ENCODE results near the gene SMIM10L1. TPM values are rescaled to one million over a fixed set of nuclear protein-coding genes. Genes with fewer than 3 reads are reported as not detected.

The SMIM10L1 gene
- total and polyA plus RNA-seq, 2 of the 8 experiments (the other 6 are each of a cell fraction or from before 2014, with no cell fraction given) = 3.7 to 14.2 TPM

DNA sequence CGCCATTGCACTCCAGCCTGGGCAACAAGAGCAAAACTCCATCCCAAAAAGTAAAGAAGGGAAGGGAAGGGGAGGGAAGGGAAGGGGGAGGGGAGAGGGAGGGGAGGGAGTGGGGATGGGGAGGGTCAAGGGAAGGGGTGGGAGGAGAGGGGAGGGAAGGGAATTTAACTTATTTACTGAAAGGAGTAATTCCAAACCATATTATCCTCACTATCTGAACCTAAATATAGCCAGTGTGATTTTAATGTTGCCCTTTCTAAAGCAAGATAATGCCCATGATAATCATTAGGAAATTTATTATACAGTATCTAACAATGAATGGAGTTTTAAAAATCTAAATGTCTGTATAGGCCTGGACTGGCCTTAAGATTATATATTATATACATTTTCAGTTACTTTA lies 7.3 kb downstream of the SMIM10L1 start:
- ChIA-PET POLR2A (ENCODE audit: partially characterized antibody) (no interaction called here), CTCF (ENCODE audit: partially characterized antibody) (no interaction called here)
- no peak overlapping the region for H4K91ac ChIP-seq (replicated peaks; ENCODE audit: insufficient read length, low read length)
- H3K4me1 ChIP-seq (replicated peaks in 1 of 4; ENCODE audit: control insufficient read depth in 3 of 4, insufficient read depth in 4 of 4, low read length in 3 of 4) = no peaks in the 10 kb centered on the region
- H2AFZ ChIP-seq (ENCODE audit: low read length) = no peak overlapping the region
- no peak overlapping the region for H3K14ac ChIP-seq (ENCODE audit: insufficient read length)
- H3K4me3 ChIP-seq (ENCODE audit: extremely low read depth in 1 of 4, insufficient read depth in 2 of 4, low read depth in 3 of 4, low read length in 4 of 4) = no peak overlapping the region
- H3K79me1 ChIP-seq (ENCODE audit: low read depth, low read length) = no peaks in the 10 kb centered on the region
- FAIRE-seq (no peak), DNase-seq (ENCODE audit: low read depth in 1 of 2, low spot score in 2 of 2) (no peak)
- H3K27ac ChIP-seq (ENCODE audit: low read depth, low read length) = no peak overlapping the region
- H3K9ac ChIP-seq (replicated peaks in 1 of 4; ENCODE audit: extremely low read depth in 1 of 4, low read depth in 3 of 4, low read length in 3 of 4) = no peak overlapping the region
- H2BK120ac ChIP-seq (replicated peaks; ENCODE audit: low read depth, low read length) = no peak overlapping the region
- no peak overlapping the region for H2BK5ac ChIP-seq (ENCODE audit: low read depth, low read length)
- no peaks in the 10 kb centered on the region for H3K9me3 ChIP-seq (ENCODE audit: insufficient read depth in 2 of 2, low read depth in 1 of 2, low read length in 1 of 2)
- H3K4ac ChIP-seq (replicated peaks; ENCODE audit: insufficient read length, low read depth, low read length) = no peak overlapping the region
- no peak overlapping the region for H3K4me2 ChIP-seq (ENCODE audit: insufficient read depth in 1 of 2, low read depth in 2 of 2, low read length in 2 of 2)
- H2BK15ac ChIP-seq (ENCODE audit: low read length) = no peak overlapping the region
- no peak overlapping the region for H3K18ac ChIP-seq (ENCODE audit: extremely low read depth, low read length)
- no peak overlapping the region for H2AK5ac ChIP-seq (ENCODE audit: low read depth, low read length)
- H4K20me1 ChIP-seq (replicated peaks in 1 of 2; ENCODE audit: control insufficient read depth in 1 of 2, insufficient read depth in 2 of 2, low read length in 2 of 2) = no peaks in the 10 kb centered on the region
- H3K23me2 ChIP-seq (ENCODE audit: low read depth, low read length) = no peaks in the 10 kb centered on the region
- H2BK20ac ChIP-seq (ENCODE audit: low read length) = no peak overlapping the region
- H3K36me3 ChIP-seq (ENCODE audit: control insufficient read depth in 2 of 4, insufficient read depth in 4 of 4, low read length in 3 of 4) = no peaks in the 10 kb centered on the region
- no peak overlapping the region for H2BK12ac ChIP-seq (ENCODE audit: low read depth, low read length)
- H3K27me3 ChIP-seq (replicated peaks in 1 of 4; ENCODE audit: control insufficient read depth in 3 of 4, extremely low read depth in 1 of 4, insufficient read depth in 3 of 4, low read length in 3 of 4) = no peaks in the 10 kb centered on the region
- peaks cover 0 to 7% of the 10 kb centered on the region in 2 experiments; a peak in 2 of 4 replicates for H3K79me2 ChIP-seq (ENCODE audit: control insufficient read depth in 1 of 2, insufficient read depth in 2 of 2, low read length in 2 of 2)
- no peak overlapping the region for H3K23ac ChIP-seq (ENCODE audit: insufficient read length)
- H4K5ac ChIP-seq (ENCODE audit: insufficient read length, low read depth, low read length) = no peak overlapping the region
- H3K56ac ChIP-seq (replicated peaks; ENCODE audit: insufficient read length, low read depth, low read length) = no peak overlapping the region
- 86% methylated on average over 1 of the region's 1 CpG; no CpG with 5 or more reads in 1 of the 2 experiments for WGBS, 2 experiments (ENCODE audit: extremely low coverage in 1 of 2, insufficient coverage in 1 of 2, insufficient read length in 1 of 2, insufficient replicate concordance in 2 of 2, low coverage in 1 of 2, low lambda C conversion rate in 2 of 2, missing lambda C conversion rate in 1 of 2)
- no peak overlapping the region for H4K8ac ChIP-seq (ENCODE audit: extremely low read depth, insufficient read depth, low read length)
- TF ChIP-seq MAFK (IDR thresholded peaks at IDR 0.05; ENCODE audit: low read depth, low read length) (no peak), SP4 (IDR thresholded peaks at IDR 0.05; ENCODE audit: low read length) (no peak)
